ENCODE results near the gene KNCN. TPM values are rescaled to one million over a fixed set of nuclear protein-coding genes. Genes with fewer than 3 reads are reported as not detected.

Gene KNCN
- total RNA-seq, 1 experiment from 2014 or later = not detected

DNA sequence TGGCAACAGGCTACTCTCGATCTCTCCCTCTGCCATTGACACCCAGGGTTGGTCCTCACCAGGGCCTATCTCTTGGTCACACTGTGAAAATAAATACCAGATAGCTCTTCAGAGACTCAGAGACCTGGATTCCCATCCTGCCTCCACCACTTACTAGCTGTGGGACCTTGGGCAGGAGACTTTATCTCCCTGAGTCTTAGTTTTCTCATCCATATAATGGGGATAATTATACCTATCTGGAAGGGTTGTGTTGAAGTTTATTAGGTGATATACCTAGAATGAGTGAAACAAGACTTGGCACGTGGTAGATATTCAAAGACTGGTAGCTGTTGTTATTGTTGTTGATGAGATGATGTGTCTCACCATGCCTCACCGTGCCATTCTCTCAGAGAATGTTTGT is 54.4 kb downstream of the KNCN start:
- ATAC-seq (no peak), DNase-seq (ENCODE audit: low spot score) (no peak)
- Mint-ChIP-seq H3K27ac (no peak overlapping the region), H3K27me3 (ENCODE audit: low read depth) (peaks cover 61% of the 10 kb centered on the region), H3K9me3 (no peaks in the 10 kb centered on the region), H3K4me1 (peaks cover 32% of the 10 kb centered on the region), H3K4me3 (no peak overlapping the region), H3K36me3 (no peaks in the 10 kb centered on the region)
- CTCF ChIA-PET = interaction anchor here (1.2 to 2.4 kb wide), 2 partner anchors 30 to 32 kb away, joined by 3 to 12 read pairs; no protein-coding TSS in a partner anchor
- POLR2A ChIA-PET = interaction anchor here (0.5 kb wide), 1 partner anchor 179 kb away, joined by 4 read pairs; no protein-coding TSS in a partner anchor
- TF ChIP-seq, protein P1, sequence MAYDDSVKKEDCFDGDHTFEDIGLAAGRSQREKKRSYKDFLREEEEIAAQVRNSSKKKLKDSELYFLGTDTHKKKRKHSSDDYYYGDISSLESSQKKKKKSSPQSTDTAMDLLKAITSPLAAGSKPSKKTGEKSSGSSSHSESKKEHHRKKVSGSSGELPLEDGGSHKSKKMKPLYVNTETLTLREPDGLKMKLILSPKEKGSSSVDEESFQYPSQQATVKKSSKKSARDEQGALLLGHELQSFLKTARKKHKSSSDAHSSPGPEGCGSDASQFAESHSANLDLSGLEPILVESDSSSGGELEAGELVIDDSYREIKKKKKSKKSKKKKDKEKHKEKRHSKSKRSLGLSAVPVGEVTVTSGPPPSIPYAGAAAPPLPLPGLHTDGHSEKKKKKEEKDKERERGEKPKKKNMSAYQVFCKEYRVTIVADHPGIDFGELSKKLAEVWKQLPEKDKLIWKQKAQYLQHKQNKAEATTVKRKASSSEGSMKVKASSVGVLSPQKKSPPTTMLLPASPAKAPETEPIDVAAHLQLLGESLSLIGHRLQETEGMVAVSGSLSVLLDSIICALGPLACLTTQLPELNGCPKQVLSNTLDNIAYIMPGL (CRISPR knock-in tag; IDR thresholded peaks at IDR 0.05) = no peak
- TF ChIP-seq NR1H2 (CRISPR knock-in tag; IDR thresholded peaks at IDR 0.05) (no peak), ZNF317 (CRISPR knock-in tag; IDR thresholded peaks at IDR 0.05; ENCODE audit: borderline replicate concordance, low read depth) (no peak), ESRRA (CRISPR knock-in tag; IDR thresholded peaks at IDR 0.05; ENCODE audit: borderline replicate concordance) (no peak), ZNF232 (CRISPR knock-in tag; IDR thresholded peaks at IDR 0.05) (no peak), ZNF219 (CRISPR knock-in tag; IDR thresholded peaks at IDR 0.05; ENCODE audit: borderline replicate concordance) (no peak), ETV6 (CRISPR knock-in tag; IDR thresholded peaks at IDR 0.05) (no peak), IRF2 (CRISPR knock-in tag; IDR thresholded peaks at IDR 0.05; ENCODE audit: borderline replicate concordance, low read depth) (no peak), TEAD4 (CRISPR knock-in tag; IDR thresholded peaks at IDR 0.05) (no peak)
- TF ChIP-seq, protein P2, sequence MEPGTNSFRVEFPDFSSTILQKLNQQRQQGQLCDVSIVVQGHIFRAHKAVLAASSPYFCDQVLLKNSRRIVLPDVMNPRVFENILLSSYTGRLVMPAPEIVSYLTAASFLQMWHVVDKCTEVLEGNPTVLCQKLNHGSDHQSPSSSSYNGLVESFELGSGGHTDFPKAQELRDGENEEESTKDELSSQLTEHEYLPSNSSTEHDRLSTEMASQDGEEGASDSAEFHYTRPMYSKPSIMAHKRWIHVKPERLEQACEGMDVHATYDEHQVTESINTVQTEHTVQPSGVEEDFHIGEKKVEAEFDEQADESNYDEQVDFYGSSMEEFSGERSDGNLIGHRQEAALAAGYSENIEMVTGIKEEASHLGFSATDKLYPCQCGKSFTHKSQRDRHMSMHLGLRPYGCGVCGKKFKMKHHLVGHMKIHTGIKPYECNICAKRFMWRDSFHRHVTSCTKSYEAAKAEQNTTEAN (CRISPR knock-in tag; IDR thresholded peaks at IDR 0.05) = no peak
- TF ChIP-seq, protein P3, sequence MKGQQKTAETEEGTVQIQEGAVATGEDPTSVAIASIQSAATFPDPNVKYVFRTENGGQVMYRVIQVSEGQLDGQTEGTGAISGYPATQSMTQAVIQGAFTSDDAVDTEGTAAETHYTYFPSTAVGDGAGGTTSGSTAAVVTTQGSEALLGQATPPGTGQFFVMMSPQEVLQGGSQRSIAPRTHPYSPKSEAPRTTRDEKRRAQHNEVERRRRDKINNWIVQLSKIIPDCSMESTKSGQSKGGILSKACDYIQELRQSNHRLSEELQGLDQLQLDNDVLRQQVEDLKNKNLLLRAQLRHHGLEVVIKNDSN (CRISPR knock-in tag; IDR thresholded peaks at IDR 0.05) = no peak

DNA sequence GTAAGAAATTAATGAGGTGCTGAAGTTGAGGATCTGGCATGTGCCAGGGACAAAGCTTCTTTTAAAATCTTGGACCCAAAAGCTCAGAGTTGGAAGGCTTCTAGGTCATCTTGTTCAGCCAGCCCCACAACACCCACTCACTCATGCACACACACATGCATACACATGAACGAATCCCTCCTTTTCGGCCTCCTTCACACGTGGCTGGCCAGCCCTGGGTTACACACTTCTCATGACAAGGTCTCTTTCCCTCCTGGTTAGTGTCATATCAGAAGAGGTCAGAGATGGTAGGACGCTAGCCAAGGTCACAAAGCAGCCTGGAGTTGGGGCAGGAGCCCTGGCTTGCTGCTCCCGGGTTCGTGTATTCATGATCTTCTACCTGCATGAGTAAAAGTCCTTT is 54.9 kb downstream of the KNCN start:
- ChIA-PET POLR2A (interaction anchor here (0.5 kb wide), 1 partner anchor 179 kb away, joined by 4 read pairs; no protein-coding TSS in a partner anchor), CTCF (interaction anchor here (0.6 to 2.4 kb wide), 4 partner anchors 24 to 49 kb away, joined by 3 to 12 read pairs (median 3); no protein-coding TSS in a partner anchor)
- no peak overlapping the region for H3K4me3 Mint-ChIP-seq
- DNase-seq (ENCODE audit: low spot score) = no peak
- H3K9me3 Mint-ChIP-seq = no peaks in the 10 kb centered on the region
- no peak for ATAC-seq
- no peak overlapping the region for H3K27ac Mint-ChIP-seq
- peaks cover 37% of the 10 kb centered on the region for H3K4me1 Mint-ChIP-seq
- TF ChIP-seq JUN (CRISPR knock-in tag; IDR thresholded peaks at IDR 0.05) (no peak), FOXP1 (CRISPR knock-in tag; IDR thresholded peaks at IDR 0.05; ENCODE audit: borderline replicate concordance) (no peak), ZNF396 (CRISPR knock-in tag; IDR thresholded peaks at IDR 0.05; ENCODE audit: borderline replicate concordance) (no peak), FOXJ3 (CRISPR knock-in tag; IDR thresholded peaks at IDR 0.05; ENCODE audit: borderline replicate concordance) (no peak), ZNF423 (CRISPR knock-in tag; IDR thresholded peaks at IDR 0.05) (no peak), JAZF1 (CRISPR knock-in tag; IDR thresholded peaks at IDR 0.05) (no peak), TP53 (CRISPR knock-in tag; IDR thresholded peaks at IDR 0.05) (no peak), ZNF138 (CRISPR knock-in tag; conservative IDR thresholded peaks at IDR 0.05) (no peak)
- TF ChIP-seq, protein P4, sequence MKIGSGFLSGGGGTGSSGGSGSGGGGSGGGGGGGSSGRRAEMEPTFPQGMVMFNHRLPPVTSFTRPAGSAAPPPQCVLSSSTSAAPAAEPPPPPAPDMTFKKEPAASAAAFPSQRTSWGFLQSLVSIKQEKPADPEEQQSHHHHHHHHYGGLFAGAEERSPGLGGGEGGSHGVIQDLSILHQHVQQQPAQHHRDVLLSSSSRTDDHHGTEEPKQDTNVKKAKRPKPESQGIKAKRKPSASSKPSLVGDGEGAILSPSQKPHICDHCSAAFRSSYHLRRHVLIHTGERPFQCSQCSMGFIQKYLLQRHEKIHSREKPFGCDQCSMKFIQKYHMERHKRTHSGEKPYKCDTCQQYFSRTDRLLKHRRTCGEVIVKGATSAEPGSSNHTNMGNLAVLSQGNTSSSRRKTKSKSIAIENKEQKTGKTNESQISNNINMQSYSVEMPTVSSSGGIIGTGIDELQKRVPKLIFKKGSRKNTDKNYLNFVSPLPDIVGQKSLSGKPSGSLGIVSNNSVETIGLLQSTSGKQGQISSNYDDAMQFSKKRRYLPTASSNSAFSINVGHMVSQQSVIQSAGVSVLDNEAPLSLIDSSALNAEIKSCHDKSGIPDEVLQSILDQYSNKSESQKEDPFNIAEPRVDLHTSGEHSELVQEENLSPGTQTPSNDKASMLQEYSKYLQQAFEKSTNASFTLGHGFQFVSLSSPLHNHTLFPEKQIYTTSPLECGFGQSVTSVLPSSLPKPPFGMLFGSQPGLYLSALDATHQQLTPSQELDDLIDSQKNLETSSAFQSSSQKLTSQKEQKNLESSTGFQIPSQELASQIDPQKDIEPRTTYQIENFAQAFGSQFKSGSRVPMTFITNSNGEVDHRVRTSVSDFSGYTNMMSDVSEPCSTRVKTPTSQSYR (CRISPR knock-in tag; IDR thresholded peaks at IDR 0.05) = no peak
- TF ChIP-seq, protein P5, sequence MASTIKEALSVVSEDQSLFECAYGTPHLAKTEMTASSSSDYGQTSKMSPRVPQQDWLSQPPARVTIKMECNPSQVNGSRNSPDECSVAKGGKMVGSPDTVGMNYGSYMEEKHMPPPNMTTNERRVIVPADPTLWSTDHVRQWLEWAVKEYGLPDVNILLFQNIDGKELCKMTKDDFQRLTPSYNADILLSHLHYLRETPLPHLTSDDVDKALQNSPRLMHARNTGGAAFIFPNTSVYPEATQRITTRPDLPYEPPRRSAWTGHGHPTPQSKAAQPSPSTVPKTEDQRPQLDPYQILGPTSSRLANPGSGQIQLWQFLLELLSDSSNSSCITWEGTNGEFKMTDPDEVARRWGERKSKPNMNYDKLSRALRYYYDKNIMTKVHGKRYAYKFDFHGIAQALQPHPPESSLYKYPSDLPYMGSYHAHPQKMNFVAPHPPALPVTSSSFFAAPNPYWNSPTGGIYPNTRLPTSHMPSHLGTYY (CRISPR knock-in tag; IDR thresholded peaks at IDR 0.05) = no peak
- TF ChIP-seq, protein P6, sequence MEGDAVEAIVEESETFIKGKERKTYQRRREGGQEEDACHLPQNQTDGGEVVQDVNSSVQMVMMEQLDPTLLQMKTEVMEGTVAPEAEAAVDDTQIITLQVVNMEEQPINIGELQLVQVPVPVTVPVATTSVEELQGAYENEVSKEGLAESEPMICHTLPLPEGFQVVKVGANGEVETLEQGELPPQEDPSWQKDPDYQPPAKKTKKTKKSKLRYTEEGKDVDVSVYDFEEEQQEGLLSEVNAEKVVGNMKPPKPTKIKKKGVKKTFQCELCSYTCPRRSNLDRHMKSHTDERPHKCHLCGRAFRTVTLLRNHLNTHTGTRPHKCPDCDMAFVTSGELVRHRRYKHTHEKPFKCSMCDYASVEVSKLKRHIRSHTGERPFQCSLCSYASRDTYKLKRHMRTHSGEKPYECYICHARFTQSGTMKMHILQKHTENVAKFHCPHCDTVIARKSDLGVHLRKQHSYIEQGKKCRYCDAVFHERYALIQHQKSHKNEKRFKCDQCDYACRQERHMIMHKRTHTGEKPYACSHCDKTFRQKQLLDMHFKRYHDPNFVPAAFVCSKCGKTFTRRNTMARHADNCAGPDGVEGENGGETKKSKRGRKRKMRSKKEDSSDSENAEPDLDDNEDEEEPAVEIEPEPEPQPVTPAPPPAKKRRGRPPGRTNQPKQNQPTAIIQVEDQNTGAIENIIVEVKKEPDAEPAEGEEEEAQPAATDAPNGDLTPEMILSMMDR (IDR thresholded peaks at IDR 0.05) = no peak
- TF ChIP-seq, protein P7, sequence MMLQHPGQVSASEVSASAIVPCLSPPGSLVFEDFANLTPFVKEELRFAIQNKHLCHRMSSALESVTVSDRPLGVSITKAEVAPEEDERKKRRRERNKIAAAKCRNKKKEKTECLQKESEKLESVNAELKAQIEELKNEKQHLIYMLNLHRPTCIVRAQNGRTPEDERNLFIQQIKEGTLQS (CRISPR knock-in tag; conservative IDR thresholded peaks at IDR 0.05) = no peak
- TF ChIP-seq, protein P8, sequence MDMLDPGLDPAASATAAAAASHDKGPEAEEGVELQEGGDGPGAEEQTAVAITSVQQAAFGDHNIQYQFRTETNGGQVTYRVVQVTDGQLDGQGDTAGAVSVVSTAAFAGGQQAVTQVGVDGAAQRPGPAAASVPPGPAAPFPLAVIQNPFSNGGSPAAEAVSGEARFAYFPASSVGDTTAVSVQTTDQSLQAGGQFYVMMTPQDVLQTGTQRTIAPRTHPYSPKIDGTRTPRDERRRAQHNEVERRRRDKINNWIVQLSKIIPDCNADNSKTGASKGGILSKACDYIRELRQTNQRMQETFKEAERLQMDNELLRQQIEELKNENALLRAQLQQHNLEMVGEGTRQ (CRISPR knock-in tag; IDR thresholded peaks at IDR 0.05) = no peak
- peaks cover 62% of the 10 kb centered on the region for H3K27me3 Mint-ChIP-seq (ENCODE audit: low read depth)
- H3K36me3 Mint-ChIP-seq = peaks cover 2% of the 10 kb centered on the region; the same call in 1 of the 2 replicates

Data from WTC11 (cell line).